ENCODE data around the gene THAP12.

The THAP12 gene

DNA sequence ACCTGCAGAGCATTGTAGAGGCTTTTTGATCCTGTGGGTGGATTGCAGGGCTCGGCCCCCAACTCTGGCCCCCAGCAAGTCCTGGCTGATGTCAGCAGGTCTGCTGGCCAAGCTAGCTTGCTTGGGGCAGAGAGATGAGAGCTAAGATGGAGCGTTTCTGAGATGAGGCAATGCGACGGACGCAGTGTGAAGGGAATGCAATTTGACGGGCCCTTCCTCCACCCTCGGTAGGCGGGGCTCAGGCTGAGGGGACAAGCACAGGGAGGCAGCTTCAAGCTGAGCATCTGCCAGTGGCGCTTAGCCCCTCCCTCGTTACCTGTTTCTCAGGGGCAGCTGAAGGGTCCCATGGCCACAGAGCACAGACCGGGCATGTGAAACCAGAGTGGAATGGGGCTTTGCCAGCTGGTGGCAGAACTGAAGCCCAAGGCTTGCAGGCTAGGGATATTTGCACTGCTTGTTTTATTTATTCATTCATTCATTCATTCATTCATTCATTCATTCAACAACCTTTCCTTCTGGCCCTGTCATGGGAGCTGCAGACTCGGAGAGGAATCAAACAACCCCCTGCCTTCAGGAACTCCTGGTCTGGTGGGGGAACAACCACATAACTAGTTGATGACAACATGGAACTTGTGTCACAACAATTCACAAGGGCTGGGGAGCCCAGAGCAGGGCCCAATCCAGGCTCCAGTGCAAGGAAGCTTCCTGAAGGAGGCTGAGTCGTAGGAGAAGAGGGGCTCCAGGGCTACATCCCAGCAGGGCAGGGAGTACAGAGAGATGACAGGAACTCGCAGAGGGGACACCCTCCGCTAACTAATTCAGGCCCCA is 66.8 kb downstream of the THAP12 start:
- no peak overlapping the region for H3K4me3 Mint-ChIP-seq
- H3K27ac Mint-ChIP-seq, result no peak overlapping the region

DNA sequence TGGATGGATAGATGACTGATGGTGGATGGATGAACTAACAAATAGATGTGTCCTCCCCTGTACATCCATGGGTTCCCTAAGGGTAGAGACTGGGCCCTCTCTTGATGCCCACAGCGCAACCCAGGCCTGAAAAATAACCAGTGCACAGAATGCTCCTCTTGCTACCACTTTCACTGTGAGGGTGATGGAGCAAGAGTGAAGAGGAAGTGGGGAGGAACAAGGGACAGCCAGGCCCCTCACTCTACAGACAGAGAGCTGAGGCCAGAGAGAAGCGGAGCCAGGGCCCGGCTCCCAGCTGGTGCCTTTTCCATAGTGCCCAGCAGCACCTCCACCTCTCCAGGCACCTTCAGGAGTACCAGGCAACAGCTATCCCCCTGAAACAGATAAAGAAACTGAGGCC is 67.7 kb downstream of the THAP12 start:
- DNase-seq (no peak), ATAC-seq (no peak)
- Mint-ChIP-seq H3K4me1 (no peaks in the 10 kb centered on the region), H3K27me3 (peaks cover 3% of the 10 kb centered on the region), H3K9me3 (no peaks in the 10 kb centered on the region), H3K36me3 (ENCODE audit: low read depth) (no peaks in the 10 kb centered on the region), H3K4me3 (no peak overlapping the region), H3K27ac (no peak overlapping the region)

More for the DNA sequence above, 66.8 kb downstream of the THAP12 start:
- Mint-ChIP-seq H3K9me3 (no peaks in the 10 kb centered on the region), H3K4me1 (no peaks in the 10 kb centered on the region), H3K36me3 (ENCODE audit: low read depth) (no peaks in the 10 kb centered on the region), H3K27me3 (peaks cover 6% of the 10 kb centered on the region)
- DNase-seq (no peak), ATAC-seq (no peak)

DNA sequence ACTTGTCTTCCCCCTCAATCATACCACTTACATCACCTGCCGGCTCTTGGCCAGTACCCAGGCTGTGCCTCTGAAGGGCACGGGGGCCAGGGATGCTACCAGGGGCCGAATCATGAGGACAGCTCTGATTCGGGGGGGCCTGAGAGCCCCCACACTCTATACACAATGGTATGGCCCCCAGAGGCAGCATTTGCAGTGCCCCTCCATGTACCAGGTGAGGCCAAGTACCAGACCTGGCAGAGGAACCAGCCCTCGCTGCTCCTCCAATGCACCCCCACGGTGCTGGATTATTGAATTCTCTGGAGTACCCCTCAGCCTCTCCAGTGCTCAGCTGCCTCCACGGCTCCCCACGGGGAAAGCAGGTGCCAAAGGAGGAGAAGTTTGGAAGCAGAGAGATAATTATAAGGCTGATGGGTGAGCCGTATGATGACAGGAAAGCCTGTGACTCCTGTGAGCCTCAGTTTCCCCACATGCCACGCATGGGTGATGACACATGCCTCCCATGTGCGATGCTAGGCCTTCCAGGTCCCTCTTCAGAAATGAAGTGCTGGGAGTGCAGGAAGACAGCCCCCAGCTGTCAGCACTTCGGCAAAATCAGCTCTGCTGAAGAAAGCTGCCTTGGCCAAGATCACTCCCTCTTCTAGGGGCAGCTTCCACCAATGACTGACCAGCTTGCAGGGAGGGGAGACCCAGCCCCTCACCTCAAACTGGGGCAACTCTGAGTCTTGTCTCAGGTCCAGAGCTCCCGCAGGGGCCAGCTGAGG is 69.9 kb downstream of the THAP12 start:
- no peak overlapping the region for H3K4me3 Mint-ChIP-seq

DNA sequence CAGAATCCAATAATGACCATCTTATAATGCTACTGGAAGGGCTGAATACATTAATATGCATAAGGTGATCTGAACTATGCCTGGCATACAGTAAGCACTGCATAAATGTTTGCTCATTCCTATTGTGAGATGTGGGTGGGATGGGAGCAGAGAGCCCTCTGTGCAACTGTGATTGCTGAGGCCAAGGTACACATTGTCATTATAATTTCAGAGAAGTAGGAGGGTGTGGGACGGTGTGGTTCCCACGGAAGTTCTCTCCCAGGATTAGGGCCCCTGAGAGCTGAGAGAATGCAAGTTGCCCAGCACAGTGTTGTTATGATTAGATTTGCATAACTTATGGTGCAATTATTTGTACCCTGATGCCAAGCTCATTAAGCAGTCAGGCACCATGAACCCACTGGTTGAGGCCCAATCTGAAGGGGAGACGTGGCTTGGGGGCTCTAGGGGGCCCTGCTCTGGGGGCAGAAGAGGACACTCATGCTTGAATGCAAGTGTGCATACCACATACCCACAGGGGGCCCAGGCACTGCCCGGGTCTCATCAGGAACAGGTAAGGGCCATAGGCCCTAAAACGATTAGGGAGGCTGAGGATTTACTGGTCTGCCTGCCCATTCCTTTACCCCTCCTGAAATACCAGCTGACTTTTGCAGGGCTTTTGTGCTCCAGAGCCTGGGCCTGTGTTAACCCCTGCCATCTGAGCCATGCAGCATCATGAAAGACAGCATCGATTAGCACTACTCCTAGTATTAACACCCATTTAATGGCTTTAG is 72.8 kb downstream of the THAP12 start:
- no peaks in the 10 kb centered on the region for H3K4me1 Mint-ChIP-seq
- H3K4me3 Mint-ChIP-seq, result no peak overlapping the region
- no peak for DNase-seq
- no peaks in the 10 kb centered on the region for H3K36me3 Mint-ChIP-seq (ENCODE audit: low read depth)
- no peak overlapping the region for H3K27ac Mint-ChIP-seq
- H3K27me3 Mint-ChIP-seq, result peaks cover 3% of the 10 kb centered on the region
- no peak for ATAC-seq
- H3K9me3 Mint-ChIP-seq, result no peaks in the 10 kb centered on the region

More for the DNA sequence above, 69.9 kb downstream of the THAP12 start:
- ATAC-seq (no peak), DNase-seq (no peak)
- no peaks in the 10 kb centered on the region for H3K9me3 Mint-ChIP-seq
- H3K4me1 Mint-ChIP-seq, result no peaks in the 10 kb centered on the region
- H3K27ac Mint-ChIP-seq, result no peak overlapping the region
- H3K36me3 Mint-ChIP-seq (ENCODE audit: low read depth), result no peaks in the 10 kb centered on the region
- peaks cover 3% of the 10 kb centered on the region for H3K27me3 Mint-ChIP-seq

DNA sequence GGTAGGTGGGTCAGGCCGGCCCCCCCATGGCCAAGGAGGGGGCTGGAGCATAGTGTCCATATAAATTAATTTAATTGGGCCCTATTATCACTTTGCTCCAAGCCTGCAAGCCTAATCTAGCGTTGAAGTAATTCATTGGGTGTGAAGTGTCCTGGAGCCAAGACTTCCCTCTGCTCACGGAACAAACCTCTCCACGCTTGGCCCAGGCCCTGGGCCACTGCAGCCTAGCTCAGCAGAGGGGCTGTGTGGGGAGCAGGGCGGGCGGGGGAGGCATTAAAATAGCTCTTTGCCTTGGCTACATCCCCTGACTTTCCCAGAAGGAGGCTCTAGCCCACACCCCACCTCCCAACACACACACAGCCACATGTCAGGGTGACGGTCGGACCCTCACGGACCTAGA is 73.5 kb downstream of the THAP12 start:
- H3K4me1 Mint-ChIP-seq, result no peaks in the 10 kb centered on the region
- no peak for ATAC-seq
- no peaks in the 10 kb centered on the region for H3K9me3 Mint-ChIP-seq
- H3K36me3 Mint-ChIP-seq (ENCODE audit: low read depth), result no peaks in the 10 kb centered on the region
- H3K4me3 Mint-ChIP-seq, result no peak overlapping the region
- no peak overlapping the region for H3K27ac Mint-ChIP-seq
- H3K27me3 Mint-ChIP-seq, result peaks cover under 1% of the 10 kb centered on the region
- DNase-seq, result no peak

DNA sequence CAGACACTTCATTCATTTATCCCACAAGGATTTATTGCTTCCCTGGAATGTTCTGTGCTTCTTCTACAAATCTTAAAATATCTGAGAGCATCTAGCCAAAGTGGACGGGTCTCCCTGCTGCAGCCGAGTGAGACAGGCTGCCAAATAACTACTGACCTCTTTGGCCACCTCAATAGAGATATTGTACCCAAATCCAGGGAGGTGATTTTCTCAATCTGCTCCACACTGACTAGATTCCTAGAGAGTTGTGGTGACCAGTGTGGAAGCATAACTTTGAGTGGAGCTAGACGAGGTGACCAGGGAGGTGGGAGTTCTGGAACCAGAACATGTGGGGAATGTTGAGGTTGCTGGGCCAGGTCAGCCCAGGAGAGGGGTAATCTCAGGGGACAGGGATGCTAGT is 77.5 kb downstream of the THAP12 start:
- H3K27ac Mint-ChIP-seq, result no peak overlapping the region
- no peak overlapping the region for H3K4me3 Mint-ChIP-seq
- no peaks in the 10 kb centered on the region for H3K4me1 Mint-ChIP-seq
- no peaks in the 10 kb centered on the region for H3K27me3 Mint-ChIP-seq
- ATAC-seq (no peak), DNase-seq (no peak)
- H3K36me3 Mint-ChIP-seq (ENCODE audit: low read depth), result no peaks in the 10 kb centered on the region
- no peaks in the 10 kb centered on the region for H3K9me3 Mint-ChIP-seq

DNA sequence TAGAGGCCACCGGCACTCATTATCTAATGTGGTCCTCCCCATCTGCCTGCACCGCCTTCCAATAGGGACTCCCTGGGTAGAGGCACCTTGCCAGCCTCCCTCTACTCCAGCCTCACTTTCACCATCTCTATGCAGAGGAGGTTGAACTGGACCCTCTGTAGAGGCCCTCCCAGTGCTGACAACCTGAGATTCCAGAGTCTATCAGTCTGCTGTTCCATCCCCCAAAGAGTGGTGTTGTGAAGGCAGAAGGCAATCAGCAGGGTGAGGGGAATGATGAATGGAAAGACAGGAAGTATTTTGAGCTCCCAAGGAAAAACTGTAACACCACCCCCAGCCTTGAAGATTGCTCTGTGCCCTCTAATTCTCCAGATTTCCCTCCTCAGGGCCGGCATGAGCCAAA is 77.9 kb downstream of the THAP12 start:
- Mint-ChIP-seq H3K27ac (no peak overlapping the region), H3K4me3 (no peak overlapping the region), H3K27me3 (no peaks in the 10 kb centered on the region), H3K9me3 (no peaks in the 10 kb centered on the region), H3K36me3 (ENCODE audit: low read depth) (no peaks in the 10 kb centered on the region), H3K4me1 (no peaks in the 10 kb centered on the region)
- ATAC-seq (no peak), DNase-seq (no peak)

Data from activated naive CD8-positive, alpha-beta T cell treated with anti-CD3 and anti-CD28 coated beads, Interleukin-2, amount 50 U/mL, for 24 hours (primary cell).